Uterus (tissue), 2 donors: Measurements from ENCODE around the gene HS3ST3A1.

Experiments used
- CTCF ChIP-seq, 4 experiments: fragments of 200-600 bp in 2 of 4; fragments of 450-650 bp in 2 of 4; sonication (generic) in 2 of 4; IDR thresholded peaks; one replicate each; pipeline ENCODE4 v1.5.1; 2016 to 2019; ENCODE audit warnings: antibody characterized with exemption in 4 of 4, mild to moderate bottlenecking in 2 of 4, moderate library complexity in 1 of 4
- POLR2A ChIP-seq, 2 donors: fragments of 450-650 bp; IDR thresholded peaks; one replicate each; pipeline ENCODE4 v1.6.1; 2016; ENCODE audit warnings: antibody characterized with exemption in 2 of 2, mild to moderate bottlenecking in 1 of 2, moderate library complexity in 1 of 2

GRCh38 chr17:13587487-13588338 is 14.0 kb downstream of the HS3ST3A1 start:
- TF ChIP-seq POLR2A (IDR thresholded peaks at IDR 0.05) (no peak), CTCF (IDR thresholded peaks at IDR 0.05) (no peak)
